MCF 10A (cell line): ENCODE results near the gene DPP6. TPM values are rescaled to one million over a fixed set of nuclear protein-coding genes. Genes with fewer than 3 reads are reported as not detected.

ENCODE experiments used
- BruUV-seq: library from RNA; stranded (reverse); fragments of 400-500 nt; replicated peaks from 2 replicates; lab custom pipeline; 2021; lab: Mats Ljungman, UMichigan
- CTCF ChIA-PET: fragments of 300-600 bp; sonication (Branson Sonifier 250); formaldehyde crosslinking; extraction: SDS; loops from one replicate; lab custom pipeline; 2021; ENCODE audit warnings: antibody characterized with exemption, inconsistent platforms; lab: Yijun Ruan, JAX
- POLR2A ChIA-PET: fragments of 300-600, 350-650 bp; sonication (Branson Sonifier 250); formaldehyde crosslinking; extraction: SDS; loops from one replicate; lab custom pipeline; 2020; ENCODE audit warnings: antibody characterized with exemption, inconsistent platforms; lab: Yijun Ruan, JAX
- DNase-seq: peaks from one replicate; pipeline ENCODE4 v3.0.0-alpha.2; 2018; ENCODE audit not compliant: unreplicated experiment
- H3K27ac Mint-ChIP-seq: one replicate; pipeline ENCODE4 v1.8.0; 2022; ENCODE audit warnings: mild to moderate bottlenecking, low read depth, mixed read lengths; ENCODE audit not compliant: unreplicated experiment
- H3K27me3 Mint-ChIP-seq: one replicate; pipeline ENCODE4 v1.8.0; 2022; ENCODE audit warnings: mixed read lengths; ENCODE audit not compliant: insufficient read depth, unreplicated experiment
- H3K36me3 Mint-ChIP-seq: one replicate; pipeline ENCODE4 v1.8.0; 2022; ENCODE audit warnings: mild to moderate bottlenecking, moderate library complexity, mixed read lengths; ENCODE audit not compliant: insufficient read depth, unreplicated experiment
- H3K4me1 Mint-ChIP-seq: one replicate; pipeline ENCODE4 v1.8.0; 2022; ENCODE audit warnings: mixed read lengths; ENCODE audit not compliant: insufficient read depth, unreplicated experiment
- H3K4me3 Mint-ChIP-seq: one replicate; pipeline ENCODE4 v1.8.0; 2022; ENCODE audit warnings: mild to moderate bottlenecking, moderate library complexity, mixed read lengths; ENCODE audit not compliant: unreplicated experiment
- H3K9me3 Mint-ChIP-seq: one replicate; pipeline ENCODE4 v1.8.0; 2022; ENCODE audit warnings: mixed read lengths; ENCODE audit not compliant: unreplicated experiment
- CTCF ChIP-seq: fragments of 200-600 bp; IDR thresholded peaks from one replicate; pipeline ENCODE4 v1.8.0; 2022; ENCODE audit warnings: antibody characterized with exemption, mild to moderate bottlenecking; ENCODE audit not compliant: unreplicated experiment
- intact Hi-C: fragments of 100-400 bp; cut with micrococcal nuclease; formaldehyde crosslinking; loops from 2 replicates; pipeline ENCODE4 v1.14.1; 2022
- total RNA-seq: library from RNA; stranded (reverse); gene quantifications from 2 replicates; pipeline ENCODE4 v1.2.3, GENCODE V29; 2022

Gene DPP6
- total RNA-seq, 1 experiment from 2014 or later = not detected

- H3K27me3 Mint-ChIP-seq = no peaks in the 10 kb centered on the region
- DNase-seq = no peak
- CTCF ChIA-PET = no interaction called here
- peaks cover 42% of the 10 kb centered on the region for H3K9me3 Mint-ChIP-seq
- POLR2A ChIA-PET = no interaction called here
- H3K4me3 Mint-ChIP-seq = no peak overlapping the region
- H3K36me3 Mint-ChIP-seq = no peaks in the 10 kb centered on the region
- H3K4me1 Mint-ChIP-seq = no peaks in the 10 kb centered on the region
- no TSS peak for BruUV-seq
- no peak overlapping the region for H3K27ac Mint-ChIP-seq
- intact Hi-C loops = no loop called here
- TF ChIP-seq CTCF = no peak
These were observed 321.8 kb downstream of the DPP6 start for GRCh38 chr7:154373956-154374355.

DNA sequence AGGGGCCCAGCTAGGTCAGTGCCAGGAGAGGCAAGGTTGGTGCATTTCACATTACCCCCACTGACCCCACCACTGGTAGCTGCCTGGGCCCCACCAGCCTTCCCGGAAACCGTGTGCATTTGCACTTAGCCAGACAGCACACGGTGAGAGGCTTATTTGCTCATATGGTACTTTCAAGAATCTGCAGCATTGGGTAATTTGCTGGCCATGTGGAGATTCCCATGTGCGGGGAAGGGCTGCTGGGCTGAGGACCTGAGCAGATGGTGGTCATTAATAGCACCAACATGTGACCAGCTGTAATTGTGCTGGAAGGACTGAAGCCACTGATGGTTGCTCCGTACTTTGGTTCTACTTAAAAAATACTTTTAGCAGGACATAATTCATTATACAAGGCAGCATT lies 323.8 kb downstream of the DPP6 start:
- Mint-ChIP-seq H3K9me3 (peaks cover 44% of the 10 kb centered on the region), H3K27ac (no peak overlapping the region), H3K4me1 (no peaks in the 10 kb centered on the region), H3K36me3 (no peaks in the 10 kb centered on the region), H3K4me3 (no peak overlapping the region), H3K27me3 (no peaks in the 10 kb centered on the region)
- intact Hi-C loops = no loop called here
- ChIA-PET POLR2A (no interaction called here), CTCF (no interaction called here)
- BruUV-seq = no TSS peak
- TF ChIP-seq CTCF = no peak
- DNase-seq = no peak

DNA sequence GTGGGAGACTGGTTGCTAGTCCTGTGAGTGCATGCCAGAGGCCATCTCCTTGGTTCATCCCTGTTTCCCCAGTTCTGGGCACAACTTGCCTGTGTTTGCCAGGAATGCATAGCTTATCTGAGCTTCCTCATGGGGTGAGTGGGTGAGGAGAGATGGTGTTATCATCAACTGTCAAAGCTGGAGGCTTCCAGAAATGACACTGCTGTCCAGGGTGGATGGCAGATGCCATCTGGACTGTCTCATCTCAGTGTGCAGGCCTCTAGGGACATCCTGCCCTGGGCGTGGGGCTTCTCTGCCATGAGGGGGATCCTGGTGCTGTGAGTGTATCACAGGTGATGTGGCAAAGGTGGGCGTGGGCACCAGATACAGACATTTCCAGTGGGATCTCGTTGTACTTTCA lies 328.6 kb downstream of the DPP6 start:
- no TSS peak for BruUV-seq
- DNase-seq = no peak
- Mint-ChIP-seq H3K4me1 (no peaks in the 10 kb centered on the region), H3K9me3 (peaks cover 35% of the 10 kb centered on the region), H3K4me3 (no peak overlapping the region), H3K36me3 (peaks cover 4% of the 10 kb centered on the region), H3K27me3 (no peaks in the 10 kb centered on the region), H3K27ac (no peak overlapping the region)
- TF ChIP-seq CTCF = no peak
- intact Hi-C loops = no loop called here
- POLR2A ChIA-PET = no interaction called here
- CTCF ChIA-PET = no interaction called here

DNA sequence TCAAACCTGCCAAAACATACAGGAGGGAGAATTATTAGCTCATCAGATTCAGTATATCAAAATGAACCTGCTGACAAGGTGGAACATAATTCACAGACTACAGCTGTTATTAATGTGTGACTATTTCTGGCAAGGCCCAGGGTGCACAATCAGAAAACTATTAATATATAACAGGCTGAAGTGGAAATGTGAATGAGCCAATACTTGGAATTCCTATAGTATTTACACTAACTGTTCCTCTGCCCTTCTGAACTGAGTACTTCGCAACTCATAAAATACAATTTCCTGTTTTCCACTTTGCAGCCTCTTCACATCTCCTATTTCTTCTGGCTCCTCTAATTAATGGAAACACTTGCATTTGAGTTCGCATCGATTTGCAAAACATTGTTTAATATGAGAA lies 330.8 kb downstream of the DPP6 start:
- TF ChIP-seq CTCF = no peak
- no TSS peak for BruUV-seq
- intact Hi-C loops = no loop called here
- POLR2A ChIA-PET = no interaction called here
- peaks cover 4% of the 10 kb centered on the region for H3K36me3 Mint-ChIP-seq
- peaks cover 43% of the 10 kb centered on the region for H3K9me3 Mint-ChIP-seq
- no peak overlapping the region for H3K27ac Mint-ChIP-seq
- H3K4me3 Mint-ChIP-seq = no peak overlapping the region
- H3K4me1 Mint-ChIP-seq = no peaks in the 10 kb centered on the region
- no peak for DNase-seq
- CTCF ChIA-PET = no interaction called here
- H3K27me3 Mint-ChIP-seq = no peaks in the 10 kb centered on the region
